A549 (cell line): ENCODE results near the gene DST. TPM values are rescaled to one million over a fixed set of nuclear protein-coding genes. Genes with fewer than 3 reads are reported as not detected.

Source experiments
- ATAC-seq, 2 experiments: fragments of 200-7000 bp in 1 of 2; fragments of >200 bp in 1 of 2; cut with Nextera tagmentation in 1 of 2; cut with Tn5 transposase in 1 of 2; 3 replicates each; pipeline versions ENCODE4 v1.8.0 to v1.9.1; 2018 to 2020; ENCODE audit warnings: mild to moderate bottlenecking in 1 of 2, moderate library complexity in 1 of 2
- CTCF ChIA-PET: fragments of 300-600 bp; sonication (Branson Sonifier 250); formaldehyde crosslinking; extraction: SDS; loops from one replicate; lab custom pipeline; 2021; ENCODE audit warnings: antibody characterized with exemption, inconsistent platforms; lab: Yijun Ruan, JAX
- POLR2A ChIA-PET: fragments of 350-600 bp; formaldehyde crosslinking; extraction: SDS; loops from one replicate; lab custom pipeline; 2021; ENCODE audit warnings: antibody characterized with exemption, inconsistent platforms; lab: Yijun Ruan, JAX
- DNase-seq, 2 experiments: peaks; one replicate each; pipeline versions ENCODE4 v3.0.0 to v3.0.0-alpha.2; 2011 to 2016; ENCODE audit warnings: low read depth in 1 of 2, low spot score in 1 of 2
- FAIRE-seq: peaks from 2 replicates; lab custom pipeline; 2011; peaks lifted over from hg19 to GRCh38; lab: Jason Lieb, UNC
- H3K27ac ChIP-seq, 2 experiments: fragments of >200 bp; sonication (Bioruptor Twin); formaldehyde crosslinking; 3 replicates each; pipeline ENCODE4 v1.5.1; 2016 to 2017
- H3K4me1 ChIP-seq: fragments of >200 bp; sonication (Bioruptor Twin); formaldehyde crosslinking; 3 replicates; pipeline ENCODE4 v1.6.1; 2016
- H3K4me2 ChIP-seq: fragments of >200 bp; sonication (Bioruptor Twin); formaldehyde crosslinking; 3 replicates; pipeline ENCODE4 v1.6.1; 2016
- H3K4me3 ChIP-seq: fragments of >200 bp; sonication (Bioruptor Twin); formaldehyde crosslinking; 3 replicates; pipeline ENCODE4 v1.5.1; 2016
- H3K9me3 ChIP-seq: fragments of >200 bp; sonication (Bioruptor Twin); formaldehyde crosslinking; 3 replicates; pipeline ENCODE4 v1.6.1; 2016
- BCL3 ChIP-seq: fragments of >200 bp; sonication (Bioruptor Twin); formaldehyde crosslinking; IDR thresholded peaks from 3 replicates; pipeline ENCODE4 v1.6.1; 2016
- CEBPB ChIP-seq, 2 experiments: fragments of >200 bp in 1 of 2; sonication (Bioruptor Twin) in 1 of 2; formaldehyde crosslinking in 1 of 2; IDR thresholded peaks; 2 replicates each; pipeline ENCODE4 v1.6.1; 2012 to 2016
- CHD2 ChIP-seq: fragments of 150-350 bp; IDR thresholded peaks from 2 replicates; pipeline ENCODE4 v1.6.1; 2014; ENCODE audit warnings: low read length; ENCODE audit not compliant: partially characterized antibody
- CHD4 ChIP-seq: fragments of 200-600 bp; sonication (generic); IDR thresholded peaks from 2 replicates; pipeline ENCODE4 v1.6.1; 2016; ENCODE audit warnings: antibody characterized with exemption, mild to moderate bottlenecking, borderline replicate concordance
- EHF ChIP-seq: fragments of 250-450 bp; sonication (Bioruptor Pico); IDR thresholded peaks from 2 replicates; pipeline ENCODE4 v1.5.0; 2020; ENCODE audit warnings: mild to moderate bottlenecking
- EHMT2 ChIP-seq: fragments of 200-600 bp; sonication (generic); IDR thresholded peaks from 2 replicates; pipeline ENCODE4 v1.6.1; 2016; ENCODE audit warnings: antibody characterized with exemption, low read depth, mild to moderate bottlenecking, moderate library complexity
- ESRRA ChIP-seq: fragments of 150-350 bp; IDR thresholded peaks from 2 replicates; pipeline ENCODE4 v1.6.1; 2014; ENCODE audit warnings: mild to moderate bottlenecking, low read length, borderline replicate concordance
- FOSB ChIP-seq: fragments of 250-450 bp; sonication (Bioruptor Pico); IDR thresholded peaks from 2 replicates; pipeline ENCODE4 v1.5.0; 2020; ENCODE audit warnings: mild to moderate bottlenecking, moderate library complexity
- FOSL2 ChIP-seq, 2 experiments: fragments of 450-650 bp in 1 of 2; fragments of >200 bp in 1 of 2; sonication (Bioruptor Twin) in 1 of 2; formaldehyde crosslinking; IDR thresholded peaks; 2 replicates each; pipeline versions ENCODE4 v1.5.0 to v1.6.1; 2016 to 2020; ENCODE audit warnings: mild to moderate bottlenecking in 1 of 2, moderate library complexity in 1 of 2
- HDAC2 ChIP-seq: fragments of 200-600 bp; sonication (generic); IDR thresholded peaks from 2 replicates; pipeline ENCODE4 v1.6.1; 2016
- HEYL ChIP-seq: fragments of 250-450 bp; sonication (Bioruptor Pico); IDR thresholded peaks from 2 replicates; pipeline ENCODE4 v1.8.0; 2021; ENCODE audit warnings: mild to moderate bottlenecking, moderate library complexity
- HOXB13 ChIP-seq: fragments of 250-450 bp; sonication (Bioruptor Pico); IDR thresholded peaks from 2 replicates; pipeline ENCODE4 v1.5.0; 2020; ENCODE audit warnings: low read depth, mild to moderate bottlenecking, moderate library complexity
- JUN ChIP-seq, 2 experiments: fragments of >200 bp; sonication (Bioruptor Twin); formaldehyde crosslinking; IDR thresholded peaks; 2 replicates in 1 of 2; 3 replicates in 1 of 2; pipeline ENCODE4 v1.6.1; 2016 to 2017
- JUNB ChIP-seq: fragments of >200 bp; sonication (Bioruptor Twin); formaldehyde crosslinking; IDR thresholded peaks from 2 replicates; pipeline ENCODE4 v1.6.1; 2016
- KDM1A ChIP-seq: fragments of 200-600 bp; sonication (generic); IDR thresholded peaks from 2 replicates; pipeline ENCODE4 v1.6.1; 2016; ENCODE audit warnings: low read depth, mild to moderate bottlenecking
- KDM5A ChIP-seq: fragments of 200-600 bp; sonication (generic); IDR thresholded peaks from 2 replicates; pipeline ENCODE4 v1.6.1; 2016; ENCODE audit warnings: antibody characterized with exemption, mild to moderate bottlenecking
- MYC ChIP-seq: IDR thresholded peaks from 2 replicates; pipeline ENCODE4 v1.6.1; 2012; ENCODE audit warnings: mild to moderate bottlenecking, inconsistent platforms, low read length, improper control_type of control experiment, borderline replicate concordance
- NFE2L2 ChIP-seq: fragments of 150-350 bp; conservative IDR thresholded peaks from 2 replicates; pipeline ENCODE4 v1.6.1; 2014; ENCODE audit warnings: low read length
- NPAS2 ChIP-seq: fragments of 250-450 bp; sonication (Bioruptor Pico); IDR thresholded peaks from 2 replicates; pipeline ENCODE4 v1.8.0; 2022; ENCODE audit warnings: mild to moderate bottlenecking, moderate library complexity, borderline replicate concordance
- RARB ChIP-seq: fragments of 250-450 bp; sonication (Bioruptor Pico); IDR thresholded peaks from 2 replicates; pipeline ENCODE4 v1.8.0; 2021; ENCODE audit warnings: mild to moderate bottlenecking, moderate library complexity
- RCOR1 ChIP-seq: fragments of 150-350 bp; IDR thresholded peaks from 2 replicates; pipeline ENCODE4 v1.6.1; 2014; ENCODE audit warnings: antibody characterized with exemption, low read length, low read depth
- RFX5 ChIP-seq: fragments of 450-650 bp; IDR thresholded peaks from 2 replicates; pipeline ENCODE4 v1.7.1; 2014; ENCODE audit warnings: antibody characterized with exemption, mild to moderate bottlenecking, moderate library complexity
- SMC3 ChIP-seq: fragments of >200 bp; sonication (Bioruptor Twin); formaldehyde crosslinking; IDR thresholded peaks from 3 replicates; pipeline ENCODE4 v1.6.1; 2018; ENCODE audit warnings: inconsistent platforms
- TFCP2L1 ChIP-seq: fragments of 250-450 bp; sonication (Bioruptor Pico); IDR thresholded peaks from 2 replicates; pipeline ENCODE4 v1.5.0; 2021; ENCODE audit warnings: mild to moderate bottlenecking
- TP53 ChIP-seq: fragments of 250-450 bp; sonication (Bioruptor Pico); IDR thresholded peaks from 2 replicates; pipeline ENCODE4 v1.5.0; 2021; ENCODE audit warnings: mild to moderate bottlenecking, moderate library complexity
- ZC3H11A ChIP-seq: fragments of 450-650 bp; IDR thresholded peaks from 2 replicates; pipeline ENCODE4 v1.6.1; 2014; ENCODE audit warnings: antibody characterized with exemption, mild to moderate bottlenecking
- ZNF302 ChIP-seq: fragments of 250-450 bp; sonication (Bioruptor Pico); IDR thresholded peaks from 2 replicates; pipeline ENCODE4 v1.9.0; 2021; ENCODE audit warnings: inconsistent platforms, mild to moderate bottlenecking, moderate library complexity
- ZSCAN20 ChIP-seq: fragments of 250-450 bp; sonication (Bioruptor Pico); IDR thresholded peaks from 2 replicates; pipeline ENCODE4 v1.8.0; 2022; ENCODE audit warnings: mild to moderate bottlenecking, moderate library complexity
- WGBS: methylation state at CpG from one replicate; pipeline ENCODE4 v1.1.6; 2017; ENCODE audit errors: missing lambda C conversion rate; 5-methylcytosine and 5-hydroxymethylcytosine counted together
- polyA plus RNA-seq, 4 experiments: library from polyadenylated mRNA; depleted of rRNA in 3 of 4; stranded (reverse); fragments of >200 nt; fragmentation: RNase III in 1 of 4; extraction: RNeasy Plus Mini Kit Qiagen cat#74134 plus additional on column Dnase treatment in 1 of 4; gene quantifications; 2 replicates in 3 of 4; 3 replicates in 1 of 4; pipeline ENCODE4 v1.2.3, GENCODE V29; 2011 to 2017
- TF ChIP-seq, protein P1 (sequence below): fragments of 250-450 bp; sonication (Bioruptor Pico); IDR thresholded peaks from 2 replicates; pipeline ENCODE4 v1.5.0; 2021; ENCODE audit warnings: mild to moderate bottlenecking, moderate library complexity, borderline replicate concordance
- TF ChIP-seq, protein P2 (sequence below): IDR thresholded peaks from 2 replicates; pipeline ENCODE4 v1.6.1; 2012
- TF ChIP-seq, protein P3 (sequence below): fragments of 150-350 bp; IDR thresholded peaks from 2 replicates; pipeline ENCODE4 v1.6.1; 2014; ENCODE audit warnings: low read depth, mild to moderate bottlenecking, low read length

DST gene
- polyA plus RNA-seq, 2 of the 4 experiments (the other 2 are of a cell fraction) = 32.4 to 99.0 TPM

DNA sequence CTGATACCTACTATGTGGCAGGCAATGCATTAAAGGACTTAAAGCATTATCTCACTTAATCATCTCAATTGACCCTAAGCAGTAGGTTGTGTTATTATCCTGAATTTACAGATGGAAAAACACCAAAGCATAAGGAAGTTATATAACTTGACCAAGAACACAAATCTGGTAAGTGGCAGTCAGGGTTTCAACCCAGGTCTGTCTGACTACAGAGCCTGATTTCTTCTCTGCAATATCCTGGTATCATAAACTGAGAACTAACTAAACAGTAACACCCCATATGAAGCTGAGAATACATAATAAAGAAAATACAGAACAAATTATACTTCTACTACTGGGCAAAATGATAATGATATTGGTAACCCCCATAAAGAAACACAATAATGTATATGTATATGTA lies 13.8 kb upstream of the DST start:
- POLR2A ChIA-PET = no interaction called here
- ATAC-seq = no peak
- Histone ChIP-seq H3K9me3 (no peaks in the 10 kb centered on the region), H3K4me2 (peak overlapping the region; percentile 39; the same call in 2 of the 3 replicates), H3K27ac (peak overlapping the region; percentile 29 to 61; a peak in 4 of 6 replicates), H3K4me1 (peaks cover 76% of the 10 kb centered on the region), H3K4me3 (no peak overlapping the region)
- DNase-seq = no peak
- TF ChIP-seq FOSL2 (IDR thresholded peaks at IDR 0.05) = no peak
- TF ChIP-seq FOSL2 (CRISPR knock-in tag; IDR thresholded peaks at IDR 0.05) = no peak
- TF ChIP-seq, protein P1, sequence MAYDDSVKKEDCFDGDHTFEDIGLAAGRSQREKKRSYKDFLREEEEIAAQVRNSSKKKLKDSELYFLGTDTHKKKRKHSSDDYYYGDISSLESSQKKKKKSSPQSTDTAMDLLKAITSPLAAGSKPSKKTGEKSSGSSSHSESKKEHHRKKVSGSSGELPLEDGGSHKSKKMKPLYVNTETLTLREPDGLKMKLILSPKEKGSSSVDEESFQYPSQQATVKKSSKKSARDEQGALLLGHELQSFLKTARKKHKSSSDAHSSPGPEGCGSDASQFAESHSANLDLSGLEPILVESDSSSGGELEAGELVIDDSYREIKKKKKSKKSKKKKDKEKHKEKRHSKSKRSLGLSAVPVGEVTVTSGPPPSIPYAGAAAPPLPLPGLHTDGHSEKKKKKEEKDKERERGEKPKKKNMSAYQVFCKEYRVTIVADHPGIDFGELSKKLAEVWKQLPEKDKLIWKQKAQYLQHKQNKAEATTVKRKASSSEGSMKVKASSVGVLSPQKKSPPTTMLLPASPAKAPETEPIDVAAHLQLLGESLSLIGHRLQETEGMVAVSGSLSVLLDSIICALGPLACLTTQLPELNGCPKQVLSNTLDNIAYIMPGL = no peak
- no peak for TF ChIP-seq JUNB
- TF ChIP-seq ZNF302 (CRISPR knock-in tag) = no peak
- no peak for TF ChIP-seq JUN (IDR thresholded peaks at IDR 0.05)
- no peak for TF ChIP-seq HOXB13 (CRISPR knock-in tag)
- TF ChIP-seq MYC = no peak
- TF ChIP-seq EHMT2 = no peak
- no peak for TF ChIP-seq RCOR1
- TF ChIP-seq BCL3 = no peak
- TF ChIP-seq CHD4 = no peak
- TF ChIP-seq CEBPB (IDR thresholded peaks at IDR 0.05) = no peak
- TF ChIP-seq KDM1A = no peak
- CTCF ChIA-PET = interaction anchor here (2.8 kb wide), 1 partner anchor 12 kb away, joined by 8 read pairs; no protein-coding TSS in a partner anchor
- no peak for FAIRE-seq

- WGBS = 44% methylated on average over 4 of the region's 4 CpGs
- Histone ChIP-seq H3K9me3 (no peaks in the 10 kb centered on the region), H3K4me1 (peaks cover 76% of the 10 kb centered on the region)
- TF ChIP-seq, protein P2, sequence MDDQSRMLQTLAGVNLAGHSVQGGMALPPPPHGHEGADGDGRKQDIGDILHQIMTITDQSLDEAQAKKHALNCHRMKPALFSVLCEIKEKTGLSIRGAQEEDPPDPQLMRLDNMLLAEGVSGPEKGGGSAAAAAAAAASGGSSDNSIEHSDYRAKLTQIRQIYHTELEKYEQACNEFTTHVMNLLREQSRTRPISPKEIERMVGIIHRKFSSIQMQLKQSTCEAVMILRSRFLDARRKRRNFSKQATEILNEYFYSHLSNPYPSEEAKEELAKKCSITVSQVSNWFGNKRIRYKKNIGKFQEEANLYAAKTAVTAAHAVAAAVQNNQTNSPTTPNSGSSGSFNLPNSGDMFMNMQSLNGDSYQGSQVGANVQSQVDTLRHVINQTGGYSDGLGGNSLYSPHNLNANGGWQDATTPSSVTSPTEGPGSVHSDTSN = no peak
- TF ChIP-seq FOSB (no peak), ZC3H11A (no peak), JUN (IDR thresholded peaks at IDR 0.05) (no peak), EHF (CRISPR knock-in tag) (no peak), RARB (CRISPR knock-in tag) (no peak)
- TF ChIP-seq, all 56 proteins: peak for 0
- Histone ChIP-seq H3K4me3 (no peak overlapping the region), H3K27ac (peak overlapping the region; percentile 29 to 61; a peak in 4 of 6 replicates), H3K4me2 (peak overlapping the region; percentile 39)
- ChIA-PET POLR2A (no interaction called here), CTCF (interaction anchor here (1.0 to 2.8 kb wide), 2 partner anchors 11 to 45 kb away, joined by 3 to 8 read pairs; no protein-coding TSS in a partner anchor)
- ATAC-seq = no peak
- no peak for FAIRE-seq
- DNase-seq = no peak
Observed at GRCh38 chr6:56655996-56656395, 13.3 kb upstream of the DST start.

DNA sequence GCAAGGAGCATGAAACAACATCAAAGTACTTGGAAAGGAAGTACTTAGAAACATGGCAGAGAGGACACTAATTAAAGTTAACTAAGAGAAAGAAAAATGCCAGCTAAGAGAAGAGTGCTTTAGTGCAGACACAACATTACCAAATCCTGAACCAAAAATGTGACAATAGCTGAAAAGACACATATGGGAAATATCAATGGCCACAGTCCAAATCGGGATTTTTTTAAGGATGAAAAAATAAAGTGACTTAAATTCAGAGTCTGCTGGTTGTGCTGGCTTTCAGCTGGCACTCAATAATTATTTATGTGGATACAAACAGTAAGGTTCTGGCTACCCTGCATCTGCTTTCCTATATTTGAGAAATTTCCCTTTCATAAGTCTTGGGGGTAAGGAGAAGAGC lies 12.6 kb upstream of the DST start:
- no peak for DNase-seq
- ChIA-PET CTCF (interaction anchor here (1.0 to 2.8 kb wide), 2 partner anchors 11 to 44 kb away, joined by 3 to 8 read pairs; no protein-coding TSS in a partner anchor), POLR2A (no interaction called here)
- FAIRE-seq = no peak
- ATAC-seq = no peak
- H3K4me2 ChIP-seq = peak overlapping the region; percentile 39
- no peak overlapping the region for H3K4me3 ChIP-seq
- TF ChIP-seq TFCP2L1 = no peak
- TF ChIP-seq NFE2L2 = no peak
- TF ChIP-seq ZSCAN20 = no peak
- no peak for TF ChIP-seq KDM5A
- no peak for TF ChIP-seq CHD4
- no peak for TF ChIP-seq ESRRA
- TF ChIP-seq CHD2 = no peak
- no peak for TF ChIP-seq HEYL
- TF ChIP-seq HDAC2 = no peak
- TF ChIP-seq, protein P3, sequence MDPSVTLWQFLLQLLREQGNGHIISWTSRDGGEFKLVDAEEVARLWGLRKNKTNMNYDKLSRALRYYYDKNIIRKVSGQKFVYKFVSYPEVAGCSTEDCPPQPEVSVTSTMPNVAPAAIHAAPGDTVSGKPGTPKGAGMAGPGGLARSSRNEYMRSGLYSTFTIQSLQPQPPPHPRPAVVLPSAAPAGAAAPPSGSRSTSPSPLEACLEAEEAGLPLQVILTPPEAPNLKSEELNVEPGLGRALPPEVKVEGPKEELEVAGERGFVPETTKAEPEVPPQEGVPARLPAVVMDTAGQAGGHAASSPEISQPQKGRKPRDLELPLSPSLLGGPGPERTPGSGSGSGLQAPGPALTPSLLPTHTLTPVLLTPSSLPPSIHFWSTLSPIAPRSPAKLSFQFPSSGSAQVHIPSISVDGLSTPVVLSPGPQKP = no peak
- TF ChIP-seq TP53 (CRISPR knock-in tag) = no peak
- no peak for TF ChIP-seq EHMT2
- no peak for TF ChIP-seq FOSB
- no peak for TF ChIP-seq MYC
- TF ChIP-seq SMC3 = no peak
- no peak for TF ChIP-seq RFX5
- no peak for TF ChIP-seq NPAS2 (CRISPR knock-in tag)
- H3K27ac ChIP-seq = peak overlapping the region; percentile 15 to 61; a peak in 2 of 6 replicates
- peaks cover 76% of the 10 kb centered on the region for H3K4me1 ChIP-seq
- no peaks in the 10 kb centered on the region for H3K9me3 ChIP-seq
- 63% methylated on average over 1 of the region's 1 CpG for WGBS
